GM12865 (cell line): ENCODE data around the gene MLN.

ENCODE experiments used
- DNase-seq: peaks from one replicate; pipeline ENCODE4 v3.0.0; 2010; ENCODE audit warnings: low read depth
- H3K4me3 ChIP-seq: 2 replicates; pipeline ENCODE4 v1.5.1; 2011; ENCODE audit warnings: mild to moderate bottlenecking, low read depth, low read length, control low read depth
- CTCF ChIP-seq: IDR thresholded peaks from 2 replicates; pipeline ENCODE4 v1.5.1; 2011; ENCODE audit warnings: low read length, control low read depth, low read depth, inconsistent platforms; ENCODE audit not compliant: insufficient read depth; ENCODE audit errors: missing control alignments

MLN gene

GRCh38 chr6:33778444-33779121 lies 25.2 kb downstream of the MLN start:
- no peak for TF ChIP-seq CTCF
- H3K4me3 ChIP-seq, result no peak overlapping the region
- no peak for DNase-seq

- no peak overlapping the region for H3K4me3 ChIP-seq
- TF ChIP-seq CTCF, result no peak
- DNase-seq, result no peak
Measured at GRCh38 chr6:33777398-33778388, 26.1 kb downstream of the MLN start.

GRCh38 chr6:33776764-33777163 lies 27.0 kb downstream of the MLN start:
- no peak overlapping the region for H3K4me3 ChIP-seq
- TF ChIP-seq CTCF, result no peak
- no peak for DNase-seq

GRCh38 chr6:33776186-33776585 lies 27.6 kb downstream of the MLN start:
- DNase-seq, result no peak
- no peak for TF ChIP-seq CTCF
- H3K4me3 ChIP-seq, result no peak overlapping the region

- no peak overlapping the region for H3K4me3 ChIP-seq
- no peak for TF ChIP-seq CTCF
- DNase-seq, result no peak
Measured at GRCh38 chr6:33774774-33775173, 29.0 kb downstream of the MLN start.

GRCh38 chr6:33772902-33773472 lies 30.8 kb downstream of the MLN start:
- DNase-seq, result no peak
- H3K4me3 ChIP-seq, result no peak overlapping the region
- no peak for TF ChIP-seq CTCF
